Esophagus squamous epithelium (tissue), 4 donors: ENCODE results near the gene DOCK2.

Experiments
- CTCF ChIP-seq, 6 experiments: fragments of 450-650 bp in 4 of 6; fragments of 200-600 bp in 2 of 6; sonication (generic) in 2 of 6; IDR thresholded peaks; one replicate each; pipeline ENCODE4 v1.5.1; 2016 to 2019; ENCODE audit warnings: antibody characterized with exemption in 6 of 6, mild to moderate bottlenecking in 4 of 6, moderate library complexity in 4 of 6
- POLR2A ChIP-seq, 4 donors: fragments of 450-650 bp; IDR thresholded peaks; one replicate each; pipeline ENCODE4 v1.6.1; 2017; ENCODE audit warnings: antibody characterized with exemption in 4 of 4, mild to moderate bottlenecking in 4 of 4, moderate library complexity in 3 of 4

- TF ChIP-seq CTCF (IDR thresholded peaks at IDR 0.05): no peak
- TF ChIP-seq POLR2A (IDR thresholded peaks at IDR 0.05): no peak
These were observed 121.8 kb downstream of the DOCK2 start for GRCh38 chr5:169758886-169759285.
